Measurements from ENCODE around the gene KNSTRN.

Gene KNSTRN

GRCh38 chr15:40382580-40383456 lies at the start of gene KNSTRN:
KNSTRN (plus strand) TSS chr15:40382721; CDS start chr15:40382836, 115 bp downstream.
- peak; percentile 96 for DNase-seq

GRCh38 chr15:40333922-40334492 lies 48.5 kb upstream of the KNSTRN start:
- DNase-seq: no peak

GRCh38 chr15:40334541-40334940 lies 48.0 kb upstream of the KNSTRN start:
- no peak for DNase-seq

- no peak for DNase-seq
These were observed 47.4 kb upstream of the KNSTRN start for GRCh38 chr15:40334941-40335795.

- no peak for DNase-seq
These were observed 46.4 kb upstream of the KNSTRN start for GRCh38 chr15:40335938-40336743.

- DNase-seq: no peak
These were observed 45.8 kb upstream of the KNSTRN start for GRCh38 chr15:40336744-40337122.

GRCh38 chr15:40337597-40337996 lies 44.9 kb upstream of the KNSTRN start:
- DNase-seq: no peak

GRCh38 chr15:40338041-40338657 lies 44.4 kb upstream of the KNSTRN start:
- DNase-seq: peak; percentile 81

GRCh38 chr15:40338921-40339620 lies 43.5 kb upstream of the KNSTRN start:
- DNase-seq: no peak

- DNase-seq: no peak
These were observed 42.9 kb upstream of the KNSTRN start for GRCh38 chr15:40339621-40339945.

GRCh38 chr15:40340038-40340739 lies 42.3 kb upstream of the KNSTRN start:
- DNase-seq: no peak

- no peak for DNase-seq
These were observed 41.7 kb upstream of the KNSTRN start, which contains the start of gene CCDC9B for GRCh38 chr15:40340740-40341400. CCDC9B (minus strand) TSS chr15:40340939; CDS start chr15:40340819, 120 bp downstream.

- DNase-seq: no peak
These were observed 39.9 kb upstream of the KNSTRN start for GRCh38 chr15:40342416-40343320.

- no peak for DNase-seq
These were observed 39.0 kb upstream of the KNSTRN start for GRCh38 chr15:40343512-40343911.

- no peak for DNase-seq
These were observed 38.3 kb upstream of the KNSTRN start for GRCh38 chr15:40344217-40344616.

GRCh38 chr15:40344631-40345120 lies 37.8 kb upstream of the KNSTRN start:
- peak; percentile 80 for DNase-seq

GRCh38 chr15:40345225-40345866 lies 37.2 kb upstream of the KNSTRN start:
- no peak for DNase-seq

GRCh38 chr15:40345867-40346578 lies 36.5 kb upstream of the KNSTRN start:
- no peak for DNase-seq
